GM18870 (cell line): ENCODE results near the gene SPRY1.

Experiments
- ATAC-seq: cut with Tn5 transposase; IDR thresholded peaks from one replicate; pipeline ENCODE4 v1.9.1; 2021; ENCODE audit warnings: moderate library complexity; ENCODE audit not compliant: unreplicated experiment

The SPRY1 gene

DNA sequence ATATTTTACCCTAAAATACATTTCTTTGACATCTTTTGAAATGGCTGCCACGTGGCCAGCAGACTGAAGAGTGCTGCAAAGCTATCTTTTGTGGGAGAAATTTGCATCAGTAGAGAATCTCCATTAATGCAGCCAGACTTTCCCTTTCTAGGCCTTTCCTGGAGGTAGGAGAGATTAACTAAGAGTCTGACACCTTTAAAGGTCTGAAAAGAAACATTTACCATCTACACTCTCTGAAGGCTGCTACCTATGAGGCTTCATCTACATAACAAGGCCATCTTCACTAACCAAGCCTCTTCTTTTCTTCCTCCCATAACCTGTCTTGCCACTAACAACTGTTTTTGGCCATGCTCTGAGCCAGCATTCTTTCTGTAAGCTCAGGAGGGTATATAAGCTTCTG lies 17.8 kb upstream of the SPRY1 start:
- no peak for ATAC-seq

DNA sequence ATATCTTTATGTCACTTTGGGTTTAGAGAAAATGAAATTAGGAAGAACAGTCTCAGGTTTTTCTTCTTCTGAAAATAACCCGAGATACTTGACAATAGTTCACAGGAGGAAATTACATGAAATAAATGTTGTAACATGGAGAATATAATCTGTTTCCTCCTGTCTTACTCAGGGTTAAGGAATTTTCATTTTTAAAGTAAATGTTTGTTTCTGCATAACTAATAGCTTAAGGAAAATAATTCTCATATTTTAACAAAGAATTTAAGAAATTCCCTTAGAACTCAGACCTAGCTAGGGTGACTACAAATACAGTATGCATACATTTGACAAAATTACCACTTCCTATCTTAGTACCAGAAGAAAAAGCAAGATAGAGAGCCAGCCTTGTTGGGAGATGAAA lies 17.2 kb upstream of the SPRY1 start:
- no peak for ATAC-seq

DNA sequence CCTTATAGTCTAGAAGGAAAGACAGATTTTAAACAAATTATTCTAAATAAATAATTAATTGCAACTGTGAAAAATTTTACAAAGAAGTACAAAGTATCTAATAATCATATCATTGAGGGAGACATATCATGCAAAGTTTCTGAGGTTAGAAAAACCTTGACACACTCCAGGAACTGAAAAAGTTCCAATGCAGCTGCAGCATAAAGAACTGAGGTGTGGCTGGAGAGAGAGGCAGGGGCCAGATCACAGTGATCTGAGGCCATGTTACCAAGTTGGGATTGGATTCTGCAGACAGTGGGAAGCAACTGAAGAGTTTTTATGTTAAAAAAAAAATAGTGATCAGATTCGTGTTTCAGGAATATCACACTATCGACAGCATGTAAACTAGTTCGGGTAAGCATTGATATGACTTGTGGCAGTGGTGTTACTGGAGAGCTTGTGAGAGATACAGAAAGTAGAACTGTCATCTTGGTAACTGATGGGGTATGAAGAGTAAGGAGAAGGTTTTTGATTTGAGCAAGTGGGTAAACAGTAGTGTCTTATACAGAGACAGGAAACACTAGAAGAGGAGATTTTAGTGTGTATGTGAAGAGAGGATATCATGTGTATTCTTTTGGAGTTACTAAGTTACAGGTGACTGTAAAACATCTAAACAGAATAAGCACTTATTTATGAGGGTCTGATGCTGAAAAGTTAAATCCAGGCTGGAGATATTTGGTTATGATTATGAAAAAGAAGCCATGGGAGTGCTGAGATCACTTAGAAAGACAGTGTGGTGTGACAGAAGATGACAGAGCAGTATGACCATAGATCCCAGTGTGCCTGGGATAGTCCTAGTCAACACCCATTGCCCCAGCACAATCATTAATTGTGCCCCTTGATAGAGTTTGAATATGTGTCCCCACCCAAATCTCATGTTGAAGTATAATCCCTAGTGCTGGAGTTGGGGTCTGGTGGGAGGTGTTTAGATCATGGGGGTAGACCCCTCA lies 15.6 kb upstream of the SPRY1 start:
- peak; percentile 91 for ATAC-seq

DNA sequence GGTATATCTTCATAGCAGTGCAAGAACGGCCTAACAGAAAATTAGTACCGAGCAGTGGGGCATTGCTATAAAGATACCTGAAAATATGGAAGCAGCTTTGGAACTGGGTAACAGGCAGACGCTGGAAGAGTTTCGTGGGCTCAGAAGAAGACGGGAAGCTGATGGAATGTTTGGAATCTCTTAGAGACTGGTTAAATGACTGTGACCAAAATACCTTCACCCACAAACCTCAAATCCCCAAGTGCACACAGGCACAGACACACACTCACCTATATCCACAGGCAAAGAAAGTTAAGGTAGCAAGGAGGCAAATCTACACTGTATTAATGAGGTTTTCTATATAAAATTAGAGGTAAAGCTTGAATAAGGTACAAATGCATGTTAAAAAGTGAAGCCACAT lies 14.6 kb upstream of the SPRY1 start:
- ATAC-seq: no peak

DNA sequence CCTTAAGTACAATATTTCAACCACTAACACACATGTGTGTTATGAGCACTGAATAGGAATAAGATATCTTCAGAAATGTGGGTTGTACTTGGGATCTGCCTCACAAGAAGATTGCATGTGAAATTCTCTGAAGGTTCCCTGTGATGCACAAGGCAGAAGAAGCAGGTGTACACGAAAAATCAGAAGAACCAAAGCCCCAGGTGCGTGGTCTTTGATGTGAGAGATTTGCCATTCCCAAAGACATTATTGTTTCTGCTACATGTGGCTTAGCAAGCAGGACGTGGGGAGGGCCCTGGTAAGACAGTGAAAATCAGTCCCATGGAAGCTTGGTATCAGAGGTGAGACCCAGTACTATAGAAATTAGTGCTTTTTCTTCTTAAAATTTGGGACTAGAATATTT lies 13.0 kb upstream of the SPRY1 start:
- ATAC-seq: no peak

DNA sequence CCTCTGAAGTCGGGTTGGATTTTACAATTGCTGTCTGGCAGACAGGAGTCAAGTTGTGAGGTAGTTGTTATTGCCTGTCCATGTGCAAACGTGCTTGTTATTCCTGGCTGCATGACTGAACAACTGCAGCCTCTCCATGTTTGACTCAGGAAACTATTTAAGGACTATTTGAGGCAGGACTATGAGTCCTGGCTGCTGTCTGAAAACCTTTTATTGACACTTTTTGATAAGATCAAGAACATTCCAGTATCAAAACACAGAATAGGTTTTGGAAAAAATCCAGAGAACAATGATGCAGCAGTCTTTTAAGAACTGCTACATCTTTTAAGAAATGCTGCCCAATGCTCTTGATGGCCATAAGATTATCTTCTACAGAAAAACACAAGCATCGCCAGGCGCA lies 10.0 kb upstream of the SPRY1 start:
- ATAC-seq: no peak

GRCh38 chr4:123390846-123391456 lies 5.6 kb upstream of the SPRY1 start:
- peak; percentile 42 for ATAC-seq

DNA sequence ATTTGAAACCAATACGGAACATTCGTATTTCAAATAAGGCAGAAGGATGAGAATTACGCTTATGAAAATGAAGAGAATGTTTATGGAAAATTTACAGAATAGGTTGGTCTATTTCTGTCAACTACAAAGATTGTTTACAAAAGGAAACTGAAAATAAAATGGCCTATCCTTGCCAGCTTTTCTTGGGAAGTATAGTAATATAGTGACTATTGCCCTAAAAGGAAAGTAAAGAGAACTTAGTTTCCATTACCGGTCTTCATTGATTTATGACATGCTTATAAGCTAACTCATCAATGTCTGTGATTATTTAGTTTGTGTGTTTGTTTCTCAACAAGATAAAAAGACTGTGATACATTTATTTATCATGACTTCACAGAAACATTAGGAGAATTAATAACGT lies 2.9 kb upstream of the SPRY1 start:
- no peak for ATAC-seq

DNA sequence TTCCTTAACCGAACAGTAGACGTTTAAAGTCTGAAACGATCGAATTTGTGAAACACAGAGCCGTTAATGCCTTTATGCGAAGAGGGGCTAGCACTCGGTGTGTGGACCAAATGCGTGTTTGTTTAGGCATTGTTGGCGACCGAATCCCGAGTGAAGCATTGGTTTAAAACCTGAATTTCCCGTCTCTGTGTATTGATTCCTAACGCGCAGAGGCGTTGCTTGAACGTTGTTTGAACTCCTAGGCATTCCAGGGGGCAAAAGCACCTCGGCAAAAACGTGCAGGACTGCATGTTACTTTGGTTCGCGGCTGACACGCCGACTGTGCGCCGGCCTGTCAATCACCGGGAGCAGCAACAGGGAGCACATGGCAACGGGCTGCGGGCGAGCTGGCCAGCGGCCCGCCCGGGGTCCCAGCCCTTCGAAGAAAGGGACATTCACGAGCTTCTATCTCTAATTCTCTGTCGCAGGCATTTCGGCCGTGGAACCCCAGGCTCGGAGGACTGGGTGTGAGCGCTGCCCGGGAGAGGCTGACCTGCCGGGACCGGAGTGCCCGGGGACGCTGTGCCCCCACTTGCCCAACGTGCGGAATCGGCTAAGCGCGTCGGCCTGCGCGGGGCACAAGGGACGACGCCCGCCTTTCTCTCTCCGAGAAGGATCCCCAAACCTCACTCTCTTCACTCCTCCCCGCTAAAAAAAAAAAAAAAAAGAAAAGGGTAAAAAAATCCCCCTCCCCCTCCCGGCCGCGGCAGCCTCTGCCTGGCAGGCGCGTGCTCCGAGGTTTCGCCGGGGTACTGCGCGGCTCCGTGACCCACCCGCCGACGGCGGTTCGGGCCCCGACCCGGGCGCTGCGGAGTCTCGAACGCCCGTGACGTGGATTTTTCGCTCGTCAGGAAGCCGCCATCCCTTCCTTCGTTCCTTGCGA lies 810 bp downstream of the SPRY1 start:
- peak; percentile 23 for ATAC-seq

DNA sequence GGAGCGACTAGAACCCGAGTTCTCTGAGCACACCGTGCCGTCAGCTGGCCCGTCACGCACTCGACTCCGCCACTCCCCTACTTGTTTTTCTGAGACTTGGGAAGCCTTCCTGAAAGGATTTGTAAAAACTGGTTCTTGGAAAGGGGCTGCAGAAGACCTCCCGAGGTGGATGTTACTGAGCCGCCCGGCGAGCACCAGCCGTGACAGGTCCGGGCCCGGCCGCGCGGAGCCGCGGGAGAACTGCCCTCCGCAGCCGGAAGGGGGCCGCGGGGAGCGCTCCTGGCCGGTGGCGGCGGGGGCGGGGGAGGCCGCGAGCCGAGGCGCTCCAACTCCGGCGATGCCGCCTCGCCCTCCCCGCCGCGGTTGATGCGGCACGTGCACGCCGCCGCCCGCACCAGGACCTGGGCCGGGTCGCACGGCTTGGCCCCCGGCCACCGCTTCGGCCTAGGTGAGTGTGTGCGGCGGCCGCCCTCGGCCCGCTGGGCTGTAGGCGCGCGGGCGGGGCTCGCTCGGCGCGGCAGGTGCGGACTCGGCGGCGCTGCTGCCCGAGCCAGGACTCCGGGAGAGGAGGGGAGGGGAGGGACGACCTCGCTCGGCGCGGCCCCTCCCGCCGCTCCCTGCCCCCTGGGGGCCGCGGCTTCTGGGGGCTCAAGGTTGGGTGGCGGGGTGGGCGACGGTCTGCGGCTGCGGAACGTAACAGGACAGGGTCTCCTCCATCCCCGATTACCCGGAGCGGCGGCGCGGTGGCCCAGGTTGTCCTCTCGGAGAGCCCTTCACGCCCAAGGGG lies 1.7 kb downstream of the SPRY1 start:
- ATAC-seq: peak; percentile 19

DNA sequence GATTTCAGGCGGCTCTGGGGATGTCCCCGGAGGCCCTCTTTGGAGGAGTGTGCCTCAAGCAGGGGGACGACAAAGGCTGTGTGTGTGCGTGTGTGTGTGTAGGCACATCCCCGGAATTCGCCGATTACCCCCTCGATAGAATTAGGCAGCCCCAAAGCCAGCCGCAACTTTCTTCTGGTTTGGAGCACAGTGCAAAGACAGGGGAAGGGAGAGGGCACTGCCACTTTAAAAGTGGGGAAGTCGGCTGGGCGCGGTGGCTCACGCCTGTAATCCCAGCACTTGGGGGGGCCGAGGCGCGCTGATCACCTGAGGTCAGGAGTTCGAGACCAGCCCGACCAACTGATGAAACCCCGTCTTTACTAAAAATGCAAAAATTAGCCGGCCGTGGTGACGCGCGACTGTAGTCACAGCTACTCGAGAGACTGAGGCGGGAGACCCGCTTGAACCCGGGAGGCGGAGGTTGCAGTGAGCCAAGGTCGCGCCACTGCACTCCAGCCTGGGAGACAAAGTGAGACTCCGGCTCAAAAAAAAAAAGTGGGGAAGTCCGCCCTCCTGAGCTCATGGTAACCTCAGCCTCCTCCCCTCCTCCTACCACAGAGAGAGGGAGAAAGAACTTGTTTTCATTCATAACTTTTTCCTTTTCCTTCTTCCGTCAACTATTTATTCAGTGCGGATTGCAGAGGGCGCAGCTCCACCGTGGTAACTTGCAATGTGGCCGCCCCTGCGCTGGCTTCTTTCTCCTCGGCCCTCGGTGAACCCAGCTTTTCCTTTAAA lies 2.4 kb downstream of the SPRY1 start:
- ATAC-seq: peak; percentile 29

DNA sequence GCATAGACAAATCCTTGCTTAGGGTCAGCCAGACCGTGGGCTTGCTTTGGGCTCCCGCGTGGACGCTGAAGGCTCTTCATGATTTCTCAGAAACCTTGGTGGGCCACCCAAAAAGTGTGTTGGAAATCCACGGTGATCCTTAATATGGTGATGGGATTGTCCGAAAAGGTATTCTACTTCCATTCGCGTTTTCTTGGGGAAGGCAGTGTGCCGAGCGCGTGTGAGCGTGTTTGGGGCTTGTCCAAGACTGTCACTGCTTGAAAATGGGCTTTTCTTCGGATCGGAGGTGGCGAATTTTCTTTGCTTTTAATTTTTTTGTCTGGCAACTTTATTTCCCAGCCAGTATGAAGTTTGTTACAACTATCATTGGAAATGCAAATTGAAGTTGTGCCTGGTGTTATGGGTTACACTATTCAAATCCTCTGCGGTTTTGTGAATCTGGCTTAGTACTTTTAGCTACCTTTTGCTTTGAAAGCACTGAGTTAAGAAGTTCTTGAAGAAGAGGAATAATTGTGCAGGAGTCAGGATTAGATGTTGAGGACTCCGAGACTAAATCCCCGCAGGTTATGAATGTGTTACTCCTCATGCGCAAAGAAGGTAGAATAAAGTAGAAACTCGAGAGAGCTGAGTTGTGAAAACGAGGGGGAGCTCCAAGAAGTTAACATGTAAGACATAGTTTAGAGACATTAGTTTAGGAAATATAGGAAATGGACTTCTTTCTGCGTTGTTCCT lies 3.2 kb downstream of the SPRY1 start:
- ATAC-seq: no peak

DNA sequence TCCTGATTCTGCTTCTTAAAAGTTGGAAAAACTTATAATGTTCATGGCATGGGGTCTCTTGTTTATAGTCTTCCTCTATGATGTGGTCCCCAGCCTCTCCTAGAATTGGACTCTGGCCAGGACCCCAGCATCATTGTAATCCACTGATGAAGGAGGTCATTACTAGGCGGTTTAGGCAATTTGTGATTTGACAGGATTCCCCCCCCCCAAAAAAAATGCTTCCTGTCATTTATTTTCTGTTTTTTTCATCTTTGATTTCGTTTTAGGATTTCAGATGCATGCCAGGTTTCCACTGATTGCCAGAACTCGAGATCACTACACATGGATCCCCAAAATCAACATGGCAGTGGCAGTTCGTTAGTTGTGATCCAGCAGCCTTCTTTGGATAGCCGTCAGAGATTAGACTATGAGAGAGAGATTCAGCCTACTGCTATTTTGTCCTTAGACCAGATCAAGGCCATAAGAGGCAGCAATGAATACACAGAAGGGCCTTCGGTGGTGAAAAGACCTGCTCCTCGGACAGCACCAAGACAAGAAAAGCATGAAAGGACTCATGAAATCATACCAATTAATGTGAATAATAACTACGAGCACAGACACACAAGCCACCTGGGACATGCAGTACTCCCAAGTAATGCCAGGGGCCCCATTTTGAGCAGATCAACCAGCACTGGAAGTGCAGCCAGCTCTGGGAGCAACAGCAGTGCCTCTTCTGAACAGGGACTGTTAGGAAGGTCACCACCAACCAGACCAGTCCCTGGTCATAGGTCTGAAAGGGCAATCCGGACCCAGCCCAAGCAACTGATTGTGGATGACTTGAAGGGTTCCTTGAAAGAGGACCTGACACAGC lies 4.9 kb downstream of the SPRY1 start:
- no peak for ATAC-seq

DNA sequence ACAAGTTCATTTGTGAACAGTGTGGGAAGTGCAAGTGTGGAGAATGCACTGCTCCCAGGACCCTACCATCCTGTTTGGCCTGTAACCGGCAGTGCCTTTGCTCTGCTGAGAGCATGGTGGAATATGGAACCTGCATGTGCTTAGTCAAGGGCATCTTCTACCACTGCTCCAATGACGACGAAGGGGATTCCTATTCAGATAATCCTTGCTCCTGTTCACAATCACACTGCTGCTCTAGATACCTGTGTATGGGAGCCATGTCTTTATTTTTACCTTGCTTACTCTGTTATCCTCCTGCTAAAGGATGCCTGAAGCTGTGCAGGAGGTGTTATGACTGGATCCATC lies 5.5 kb downstream of the SPRY1 start:
- no peak for ATAC-seq

DNA sequence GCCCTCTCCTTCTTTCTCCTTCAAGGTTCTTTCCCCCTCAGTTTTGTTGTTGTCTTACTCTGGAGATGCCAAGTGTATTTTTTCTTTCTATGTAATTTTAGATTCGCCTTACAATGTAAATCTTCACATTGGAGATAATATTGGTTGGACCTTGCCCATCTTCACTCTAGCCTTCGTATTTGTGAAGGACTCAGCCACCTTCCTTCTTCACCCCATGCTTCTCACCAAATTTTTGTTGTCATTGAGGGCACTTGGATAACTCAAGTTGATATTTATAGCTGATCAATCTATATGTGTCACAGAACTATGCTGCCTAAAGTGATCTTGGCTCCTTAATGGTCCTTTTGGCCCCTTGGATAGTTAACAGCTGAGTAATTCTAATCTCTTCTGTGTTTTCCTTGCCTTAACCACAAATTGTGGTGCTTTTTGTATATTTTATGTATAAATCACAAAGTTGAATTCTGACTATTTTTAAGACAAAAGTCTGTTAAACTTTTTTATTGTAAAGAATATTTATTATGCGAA lies 6.5 kb downstream of the SPRY1 start:
- no peak for ATAC-seq

GRCh38 chr4:123404533-123404932 lies 7.9 kb downstream of the SPRY1 start:
- no peak for ATAC-seq

GRCh38 chr4:123405267-123405865 lies 8.8 kb downstream of the SPRY1 start:
- ATAC-seq: no peak

DNA sequence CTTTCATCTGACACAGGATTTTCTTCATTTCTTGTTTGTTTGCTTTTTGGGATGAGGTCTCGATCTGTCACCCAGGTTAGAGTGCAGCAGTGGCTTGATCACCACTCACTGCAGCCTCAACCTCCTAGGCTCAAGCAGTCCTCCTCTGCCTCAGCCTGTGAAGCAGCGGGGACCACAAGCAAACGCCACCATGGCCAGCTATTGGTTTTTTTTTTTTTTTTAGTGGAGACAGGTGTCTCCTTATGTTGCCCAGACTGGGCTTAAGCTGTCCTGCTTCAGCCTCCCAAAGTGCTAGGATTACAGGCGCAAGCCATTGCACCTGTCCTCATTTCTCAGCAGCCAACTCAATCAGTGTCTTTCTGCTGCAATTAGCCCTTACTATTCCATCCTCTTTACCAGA lies 10.3 kb downstream of the SPRY1 start:
- no peak for ATAC-seq
